Epithelial cell of esophagus (primary cell): ENCODE data around the gene MPPED2.
"Not testable (repeated sequence)": the region's sequence is repeated elsewhere in the genome, so short reads cannot be mapped to it uniquely, and the experiment has no call there.

Source experiments
- DNase-seq: peaks from one replicate; pipeline ENCODE4 v3.0.0; 2010; ENCODE audit warnings: low read depth
- H3K4me3 ChIP-seq: 2 replicates; pipeline ENCODE4 v1.5.1; 2011; ENCODE audit warnings: mild to moderate bottlenecking, low read length, control low read depth
- TF ChIP-seq, protein P1 (sequence below): IDR thresholded peaks from 2 replicates; pipeline ENCODE4 v1.5.1; 2011; ENCODE audit warnings: low read depth, mild to moderate bottlenecking, low read length, control low read depth, inconsistent platforms; ENCODE audit not compliant: insufficient read depth; ENCODE audit errors: missing control alignments

MPPED2 gene

DNA sequence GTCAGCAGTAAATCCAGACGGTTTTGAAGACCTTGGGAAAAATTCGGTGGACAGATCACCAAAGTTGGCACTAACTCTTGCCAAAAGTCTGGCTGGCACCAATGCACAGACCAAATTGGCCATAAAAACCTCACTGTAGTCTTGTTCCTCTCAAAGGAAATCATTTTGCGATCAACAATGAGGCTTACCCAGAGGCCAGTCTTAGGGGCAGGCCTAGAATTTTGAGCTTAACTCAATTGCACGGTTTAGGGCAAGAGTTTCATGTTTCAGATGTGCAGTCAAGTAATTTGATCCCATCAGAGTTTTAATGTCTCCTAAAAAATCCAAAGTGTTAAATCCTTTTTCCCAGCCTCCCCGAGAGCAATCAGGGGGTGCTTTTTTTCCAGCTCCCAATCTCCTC is 19.0 kb downstream of the MPPED2 start:
- no peak for DNase-seq
- no peak overlapping the region for H3K4me3 ChIP-seq
- TF ChIP-seq, protein P1, sequence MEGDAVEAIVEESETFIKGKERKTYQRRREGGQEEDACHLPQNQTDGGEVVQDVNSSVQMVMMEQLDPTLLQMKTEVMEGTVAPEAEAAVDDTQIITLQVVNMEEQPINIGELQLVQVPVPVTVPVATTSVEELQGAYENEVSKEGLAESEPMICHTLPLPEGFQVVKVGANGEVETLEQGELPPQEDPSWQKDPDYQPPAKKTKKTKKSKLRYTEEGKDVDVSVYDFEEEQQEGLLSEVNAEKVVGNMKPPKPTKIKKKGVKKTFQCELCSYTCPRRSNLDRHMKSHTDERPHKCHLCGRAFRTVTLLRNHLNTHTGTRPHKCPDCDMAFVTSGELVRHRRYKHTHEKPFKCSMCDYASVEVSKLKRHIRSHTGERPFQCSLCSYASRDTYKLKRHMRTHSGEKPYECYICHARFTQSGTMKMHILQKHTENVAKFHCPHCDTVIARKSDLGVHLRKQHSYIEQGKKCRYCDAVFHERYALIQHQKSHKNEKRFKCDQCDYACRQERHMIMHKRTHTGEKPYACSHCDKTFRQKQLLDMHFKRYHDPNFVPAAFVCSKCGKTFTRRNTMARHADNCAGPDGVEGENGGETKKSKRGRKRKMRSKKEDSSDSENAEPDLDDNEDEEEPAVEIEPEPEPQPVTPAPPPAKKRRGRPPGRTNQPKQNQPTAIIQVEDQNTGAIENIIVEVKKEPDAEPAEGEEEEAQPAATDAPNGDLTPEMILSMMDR = no peak

DNA sequence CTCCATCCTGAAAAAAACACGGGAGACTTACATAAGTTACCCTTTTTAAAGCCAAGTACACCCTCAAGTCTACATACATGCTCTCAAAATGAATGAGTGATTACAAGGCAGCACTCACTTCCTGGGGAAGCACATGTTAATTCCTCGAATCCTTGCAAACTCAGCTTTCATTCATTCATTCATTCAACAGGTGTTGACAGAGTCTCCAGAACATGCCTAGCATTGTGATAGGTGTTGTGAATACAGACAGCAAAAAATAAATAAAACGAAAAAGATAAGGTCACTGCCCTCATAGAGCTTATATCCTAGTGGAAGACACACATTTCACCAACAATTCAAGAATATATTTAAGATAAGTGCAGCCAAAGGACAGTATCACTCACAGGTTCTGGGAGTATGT is 19.7 kb downstream of the MPPED2 start:
- TF ChIP-seq, protein P1 = no peak
- H3K4me3 ChIP-seq = no peak overlapping the region
- no peak for DNase-seq

DNA sequence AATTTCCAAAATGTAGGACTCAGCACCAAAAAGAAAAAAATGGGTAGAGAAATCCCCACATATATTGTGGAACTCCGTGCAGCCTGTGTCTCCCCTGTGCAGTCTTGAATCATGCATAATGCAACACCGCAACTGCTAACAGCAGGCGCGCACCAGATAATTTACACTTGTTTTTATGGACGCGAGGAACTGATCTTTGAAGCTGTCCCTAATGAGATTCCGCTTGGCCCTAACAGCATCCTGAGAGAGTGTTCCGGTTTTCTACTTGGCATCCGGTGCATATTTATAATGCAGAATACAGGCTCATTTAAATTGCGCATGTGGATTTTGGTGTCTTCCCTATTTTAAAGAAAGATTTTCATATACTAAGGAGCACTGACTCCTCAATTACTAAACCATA is 21.1 kb downstream of the MPPED2 start:
- no peak overlapping the region for H3K4me3 ChIP-seq
- TF ChIP-seq, protein P1 = no peak
- no peak for DNase-seq

DNA sequence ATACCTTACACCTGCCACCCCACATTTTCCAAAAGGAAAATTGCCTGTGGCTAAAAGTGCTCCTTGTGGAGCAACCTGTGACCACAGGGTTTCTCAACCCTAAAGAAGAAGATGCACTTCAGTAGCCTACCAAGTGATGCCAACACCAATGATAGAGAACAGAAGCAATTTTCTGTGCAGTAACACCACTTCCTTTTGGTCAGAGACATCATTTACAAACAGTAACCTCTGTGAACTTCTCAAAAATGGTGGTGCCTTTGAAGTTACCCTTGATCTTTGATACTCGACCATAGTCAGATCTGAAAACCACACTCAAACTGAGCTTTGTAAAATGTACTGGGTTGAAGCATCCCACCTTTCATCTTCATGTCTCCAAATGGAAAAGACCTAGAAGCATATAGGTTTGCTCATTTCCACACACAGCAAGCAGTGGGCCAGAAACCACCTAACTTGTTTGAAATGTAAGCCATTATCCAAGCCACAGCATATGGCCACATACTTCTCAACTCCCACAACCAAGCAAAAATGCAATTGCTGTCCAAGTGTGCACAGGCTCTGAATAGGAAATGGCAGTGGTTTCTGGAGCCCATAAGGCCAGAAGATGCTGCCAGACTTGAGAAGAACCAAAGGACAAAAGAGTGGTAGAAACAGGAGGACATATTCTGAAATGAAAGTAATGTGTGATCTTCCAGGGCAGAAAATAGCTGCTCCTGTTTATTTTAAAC is 24.3 kb downstream of the MPPED2 start:
- TF ChIP-seq, protein P1 = no peak
- DNase-seq = no peak
- no peak overlapping the region for H3K4me3 ChIP-seq

DNA sequence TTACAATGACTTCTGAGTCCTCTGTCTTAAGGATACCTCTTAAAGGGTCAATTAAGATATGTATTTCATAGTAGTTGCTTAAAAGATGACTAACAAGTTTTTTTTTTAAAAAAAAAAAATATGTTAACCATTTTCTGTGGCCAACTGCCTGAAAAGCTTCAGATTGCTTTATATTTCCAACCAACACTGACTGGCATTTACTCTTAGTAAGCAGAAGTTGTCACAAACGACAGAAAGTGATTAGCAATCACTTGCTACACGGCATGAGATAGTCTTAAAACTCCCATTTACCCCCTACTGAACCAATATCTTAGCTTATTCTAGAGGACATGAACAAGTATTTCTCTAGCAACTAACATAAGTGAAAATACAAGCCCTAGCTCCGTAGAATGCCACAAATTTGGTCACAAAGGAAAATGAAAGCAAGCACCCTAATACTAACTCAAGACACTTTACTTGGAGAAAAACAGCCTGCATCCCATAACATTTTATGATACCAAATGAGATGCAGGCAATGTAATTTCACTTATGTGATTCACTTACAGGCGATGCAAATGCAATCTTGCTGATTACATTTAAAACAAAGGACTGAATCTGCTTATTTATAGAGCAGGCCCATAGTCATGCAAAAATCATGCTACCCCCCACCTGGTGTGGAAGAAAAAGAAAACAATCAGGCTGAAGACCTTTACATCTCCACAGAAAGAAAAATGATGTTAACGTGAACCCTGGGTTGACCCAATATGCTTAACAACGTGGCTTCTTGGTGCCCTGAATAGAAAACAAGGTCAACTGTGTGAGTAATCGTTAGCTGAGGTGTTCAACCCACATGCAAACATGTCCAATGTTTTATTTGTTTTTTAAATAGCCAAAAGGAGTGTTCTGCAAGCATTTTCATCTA is 25.7 kb downstream of the MPPED2 start:
- no peak overlapping the region for H3K4me3 ChIP-seq
- no peak for DNase-seq
- TF ChIP-seq, protein P1 = no peak

GRCh38 chr11:30559004-30559403 is 27.1 kb downstream of the MPPED2 start:
- no peak overlapping the region for H3K4me3 ChIP-seq
- no peak for DNase-seq
- TF ChIP-seq, protein P1 = no peak

GRCh38 chr11:30554587-30554986 is 31.6 kb downstream of the MPPED2 start:
- not testable (repeated sequence) for DNase-seq

More at GRCh38 chr11:30554587-30554986, 31.6 kb downstream of the MPPED2 start:
- H3K4me3 ChIP-seq = not testable (repeated sequence)
